WTC11 (cell line): ENCODE measurements around the gene SNTB2. TPM values are rescaled to one million over a fixed set of nuclear protein-coding genes. Genes with fewer than 3 reads are reported as not detected.

Experiments used
- ATAC-seq: fragments of 200-7000 bp; cut with Tn5 transposase; 2 replicates; pipeline ENCODE4 v1.10.0; 2021; ENCODE audit warnings: mild to moderate bottlenecking, moderate library complexity
- CTCF ChIA-PET: fragments of 300-600 bp; sonication (Branson Sonifier 250); formaldehyde crosslinking; loops from one replicate; lab custom pipeline; 2021; ENCODE audit warnings: antibody characterized with exemption; lab: Charles Lee
- POLR2A ChIA-PET: fragments of 350-600 bp; sonication (Branson Sonifier 250); formaldehyde crosslinking; loops from one replicate; lab custom pipeline; 2021; ENCODE audit warnings: antibody characterized with exemption; lab: Charles Lee
- DNase-seq: peaks from one replicate; pipeline ENCODE4 v3.0.0; 2021; ENCODE audit warnings: low spot score
- H3K27ac Mint-ChIP-seq: 2 replicates; pipeline ENCODE4 v1.8.0; 2021; ENCODE audit warnings: mixed read lengths
- H3K27me3 Mint-ChIP-seq: 2 replicates; pipeline ENCODE4 v1.8.0; 2021; ENCODE audit warnings: low read depth, mild to moderate bottlenecking, moderate library complexity, mixed read lengths
- H3K36me3 Mint-ChIP-seq: 2 replicates; pipeline ENCODE4 v1.8.0; 2021; ENCODE audit warnings: mixed read lengths
- H3K4me1 Mint-ChIP-seq: 2 replicates; pipeline ENCODE4 v1.8.0; 2022; ENCODE audit warnings: mixed read lengths
- H3K4me3 Mint-ChIP-seq: 2 replicates; pipeline ENCODE4 v1.8.0; 2021; ENCODE audit warnings: mild to moderate bottlenecking, moderate library complexity, mixed read lengths
- H3K9me3 Mint-ChIP-seq: 2 replicates; pipeline ENCODE4 v1.8.0; 2021; ENCODE audit warnings: mixed read lengths
- CREM ChIP-seq: sonication (generic); formaldehyde crosslinking; IDR thresholded peaks from 2 replicates; pipeline ENCODE4 v1.8.1; 2022; ENCODE audit warnings: mild to moderate bottlenecking, missing genetic modification reagents, moderate library complexity
- FOXJ3 ChIP-seq: sonication (generic); formaldehyde crosslinking; IDR thresholded peaks from 2 replicates; pipeline ENCODE4 v1.9.0; 2021; ENCODE audit warnings: missing genetic modification reagents, mild to moderate bottlenecking, borderline replicate concordance
- HMGA2 ChIP-seq: fragments of 250-450 bp; sonication (Bioruptor Pico); IDR thresholded peaks from 2 replicates; pipeline ENCODE4 v1.4.0; 2021; ENCODE audit warnings: mild to moderate bottlenecking, moderate library complexity
- HMGXB4 ChIP-seq: sonication (generic); formaldehyde crosslinking; IDR thresholded peaks from 2 replicates; pipeline ENCODE4 v1.8.1; 2023; ENCODE audit warnings: mild to moderate bottlenecking, moderate library complexity, missing genetic modification reagents
- OVOL2 ChIP-seq: fragments of 250-450 bp; sonication (Bioruptor Pico); IDR thresholded peaks from 2 replicates; pipeline ENCODE4 v1.9.0; 2021; ENCODE audit warnings: mild to moderate bottlenecking, borderline replicate concordance
- PRDM15 ChIP-seq: sonication (generic); formaldehyde crosslinking; IDR thresholded peaks from 2 replicates; pipeline ENCODE4 v1.8.0; 2022; ENCODE audit warnings: missing genetic modification reagents
- SMAD4 ChIP-seq: sonication (generic); formaldehyde crosslinking; IDR thresholded peaks from 2 replicates; pipeline ENCODE4 v1.8.0; 2022; ENCODE audit warnings: mild to moderate bottlenecking, missing genetic modification reagents
- TEAD4 ChIP-seq: sonication (generic); formaldehyde crosslinking; IDR thresholded peaks from 2 replicates; pipeline ENCODE4 v1.8.0; 2022; ENCODE audit warnings: mild to moderate bottlenecking, missing genetic modification reagents
- TP53 ChIP-seq: sonication (generic); formaldehyde crosslinking; IDR thresholded peaks from 2 replicates; pipeline ENCODE4 v1.8.1; 2023; ENCODE audit warnings: mild to moderate bottlenecking, missing genetic modification reagents
- ZBTB21 ChIP-seq: sonication (generic); formaldehyde crosslinking; IDR thresholded peaks from 2 replicates; pipeline ENCODE4 v1.8.1; 2023; ENCODE audit warnings: mild to moderate bottlenecking, missing genetic modification reagents, borderline replicate concordance
- ZNF317 ChIP-seq: sonication (generic); formaldehyde crosslinking; IDR thresholded peaks from 2 replicates; pipeline ENCODE4 v1.8.1; 2023; ENCODE audit warnings: low read depth, mild to moderate bottlenecking, moderate library complexity, missing genetic modification reagents, borderline replicate concordance
- ZNF416 ChIP-seq: fragments of 250-450 bp; sonication (Bioruptor Pico); IDR thresholded peaks from 2 replicates; pipeline ENCODE4 v1.9.0; 2021; ENCODE audit warnings: mild to moderate bottlenecking, inconsistent platforms
- total RNA-seq: library from RNA; stranded (reverse); gene quantifications from 3 replicates; pipeline ENCODE4 v1.2.3, GENCODE V29; 2021
- TF ChIP-seq, protein P1 (sequence below): sonication (generic); formaldehyde crosslinking; IDR thresholded peaks from 2 replicates; pipeline ENCODE4 v1.8.1; 2023; ENCODE audit warnings: mild to moderate bottlenecking, missing genetic modification reagents
- TF ChIP-seq, protein P2 (sequence below): fragments of 200-600 bp; IDR thresholded peaks from 2 replicates; pipeline ENCODE4 v1.8.0; 2022; ENCODE audit warnings: antibody characterized with exemption
- TF ChIP-seq, protein P3 (sequence below): fragments of 250-450 bp; sonication (Bioruptor Pico); IDR thresholded peaks from 2 replicates; pipeline ENCODE4 v2.1.2; 2022; ENCODE audit warnings: mild to moderate bottlenecking, moderate library complexity

SNTB2 gene
- total RNA-seq, 1 experiment from 2014 or later: 23.7 TPM

GRCh38 chr16:69316595-69317034 lies 129.7 kb downstream of the SNTB2 start:
- Mint-ChIP-seq H3K36me3 (peaks cover 41% of the 10 kb centered on the region), H3K27me3 (no peaks in the 10 kb centered on the region), H3K4me3 (no peak overlapping the region), H3K9me3 (no peaks in the 10 kb centered on the region)
- no peak for ATAC-seq
- no peak for DNase-seq
- no peak for TF ChIP-seq ZNF317 (CRISPR knock-in tag)
- TF ChIP-seq SMAD4 (CRISPR knock-in tag): no peak
- no peak for TF ChIP-seq FOXJ3 (CRISPR knock-in tag)
- TF ChIP-seq HMGA2 (CRISPR knock-in tag): no peak
- TF ChIP-seq ZBTB21 (CRISPR knock-in tag): no peak
- TF ChIP-seq TP53 (CRISPR knock-in tag): no peak
- TF ChIP-seq, protein P1, sequence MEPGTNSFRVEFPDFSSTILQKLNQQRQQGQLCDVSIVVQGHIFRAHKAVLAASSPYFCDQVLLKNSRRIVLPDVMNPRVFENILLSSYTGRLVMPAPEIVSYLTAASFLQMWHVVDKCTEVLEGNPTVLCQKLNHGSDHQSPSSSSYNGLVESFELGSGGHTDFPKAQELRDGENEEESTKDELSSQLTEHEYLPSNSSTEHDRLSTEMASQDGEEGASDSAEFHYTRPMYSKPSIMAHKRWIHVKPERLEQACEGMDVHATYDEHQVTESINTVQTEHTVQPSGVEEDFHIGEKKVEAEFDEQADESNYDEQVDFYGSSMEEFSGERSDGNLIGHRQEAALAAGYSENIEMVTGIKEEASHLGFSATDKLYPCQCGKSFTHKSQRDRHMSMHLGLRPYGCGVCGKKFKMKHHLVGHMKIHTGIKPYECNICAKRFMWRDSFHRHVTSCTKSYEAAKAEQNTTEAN (CRISPR knock-in tag): no peak
- no peak for TF ChIP-seq PRDM15
- TF ChIP-seq, protein P2, sequence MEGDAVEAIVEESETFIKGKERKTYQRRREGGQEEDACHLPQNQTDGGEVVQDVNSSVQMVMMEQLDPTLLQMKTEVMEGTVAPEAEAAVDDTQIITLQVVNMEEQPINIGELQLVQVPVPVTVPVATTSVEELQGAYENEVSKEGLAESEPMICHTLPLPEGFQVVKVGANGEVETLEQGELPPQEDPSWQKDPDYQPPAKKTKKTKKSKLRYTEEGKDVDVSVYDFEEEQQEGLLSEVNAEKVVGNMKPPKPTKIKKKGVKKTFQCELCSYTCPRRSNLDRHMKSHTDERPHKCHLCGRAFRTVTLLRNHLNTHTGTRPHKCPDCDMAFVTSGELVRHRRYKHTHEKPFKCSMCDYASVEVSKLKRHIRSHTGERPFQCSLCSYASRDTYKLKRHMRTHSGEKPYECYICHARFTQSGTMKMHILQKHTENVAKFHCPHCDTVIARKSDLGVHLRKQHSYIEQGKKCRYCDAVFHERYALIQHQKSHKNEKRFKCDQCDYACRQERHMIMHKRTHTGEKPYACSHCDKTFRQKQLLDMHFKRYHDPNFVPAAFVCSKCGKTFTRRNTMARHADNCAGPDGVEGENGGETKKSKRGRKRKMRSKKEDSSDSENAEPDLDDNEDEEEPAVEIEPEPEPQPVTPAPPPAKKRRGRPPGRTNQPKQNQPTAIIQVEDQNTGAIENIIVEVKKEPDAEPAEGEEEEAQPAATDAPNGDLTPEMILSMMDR: no peak
- no peak for TF ChIP-seq TEAD4 (CRISPR knock-in tag)
- no peak for TF ChIP-seq ZNF416 (CRISPR knock-in tag)
- TF ChIP-seq CREM (CRISPR knock-in tag): no peak
- TF ChIP-seq, protein P3, sequence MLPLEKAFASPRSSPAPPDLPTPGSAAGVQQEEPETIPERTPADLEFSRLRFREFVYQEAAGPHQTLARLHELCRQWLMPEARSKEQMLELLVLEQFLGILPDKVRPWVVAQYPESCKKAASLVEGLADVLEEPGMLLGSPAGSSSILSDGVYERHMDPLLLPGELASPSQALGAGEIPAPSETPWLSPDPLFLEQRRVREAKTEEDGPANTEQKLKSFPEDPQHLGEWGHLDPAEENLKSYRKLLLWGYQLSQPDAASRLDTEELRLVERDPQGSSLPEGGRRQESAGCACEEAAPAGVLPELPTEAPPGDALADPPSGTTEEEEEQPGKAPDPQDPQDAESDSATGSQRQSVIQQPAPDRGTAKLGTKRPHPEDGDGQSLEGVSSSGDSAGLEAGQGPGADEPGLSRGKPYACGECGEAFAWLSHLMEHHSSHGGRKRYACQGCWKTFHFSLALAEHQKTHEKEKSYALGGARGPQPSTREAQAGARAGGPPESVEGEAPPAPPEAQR (CRISPR knock-in tag): no peak
- TF ChIP-seq HMGXB4: no peak
- no peak for TF ChIP-seq OVOL2 (CRISPR knock-in tag)
- TF ChIP-seq, all 79 proteins: peak for 0
- ChIA-PET POLR2A (interaction anchor here (1.1 kb wide), 1 partner anchor 13 kb away, joined by 3 read pairs; no protein-coding TSS in a partner anchor), CTCF (no interaction called here)
- Mint-ChIP-seq H3K27ac (no peak overlapping the region), H3K4me1 (peaks cover 5% of the 10 kb centered on the region)
